Loucy (cell line): ENCODE measurements around the gene HTD2.

Experiments
- H2AFZ ChIP-seq: fragments of 200-600 bp; sonication (generic); 2 replicates; pipeline ENCODE4 v1.6.0; 2016; ENCODE audit warnings: antibody characterized with exemption, mild to moderate bottlenecking, low read length, moderate library complexity
- H3F3A ChIP-seq: fragments of 200-600 bp; 2 replicates; pipeline ENCODE4 v1.6.0; 2016; ENCODE audit warnings: antibody characterized with exemption, low read depth, mild to moderate bottlenecking
- H3K27me3 ChIP-seq: fragments of 200-600 bp; sonication (generic); 2 replicates; pipeline ENCODE4 v1.6.1; 2014; ENCODE audit warnings: low read length, mild to moderate bottlenecking; ENCODE audit not compliant: insufficient read depth, poor library complexity, severe bottlenecking
- H3K36me3 ChIP-seq: fragments of 200-600 bp; sonication (generic); 2 replicates; pipeline ENCODE4 v1.6.1; 2016; ENCODE audit warnings: low read length; ENCODE audit not compliant: insufficient read depth
- H3K4me1 ChIP-seq: fragments of 200-600 bp; sonication (generic); 2 replicates; pipeline ENCODE4 v1.5.1; 2014; ENCODE audit warnings: low read length, mild to moderate bottlenecking; ENCODE audit not compliant: insufficient read depth, poor library complexity, severe bottlenecking
- H3K4me2 ChIP-seq: fragments of 200-600 bp; sonication (generic); 2 replicates; pipeline ENCODE4 v1.6.0; 2014; ENCODE audit warnings: antibody characterized with exemption, low read length, low read depth, mild to moderate bottlenecking; ENCODE audit not compliant: poor library complexity, severe bottlenecking
- H3K4me3 ChIP-seq: fragments of 200-600 bp; sonication (generic); 2 replicates; pipeline ENCODE4 v1.5.1; 2014; ENCODE audit warnings: low read length, mild to moderate bottlenecking, mixed read lengths; ENCODE audit not compliant: poor library complexity, severe bottlenecking
- H3K79me2 ChIP-seq: fragments of 200-600 bp; sonication (generic); 2 replicates; pipeline ENCODE4 v1.6.1; 2014; ENCODE audit warnings: low read length; ENCODE audit not compliant: insufficient read depth
- H3K9ac ChIP-seq: fragments of 200-600 bp; sonication (generic); 2 replicates; pipeline ENCODE4 v1.6.0; 2014; ENCODE audit warnings: mild to moderate bottlenecking, low read depth, low read length, moderate library complexity; ENCODE audit not compliant: poor library complexity, severe bottlenecking
- H3K9me2 ChIP-seq: fragments of 200-600 bp; sonication (generic); replicated peaks from 2 replicates; pipeline ENCODE4 v1.6.1; 2016; ENCODE audit warnings: low read depth, low read length, mixed read lengths
- H3K9me3 ChIP-seq: fragments of 200-600 bp; sonication (generic); 2 replicates; pipeline ENCODE4 v1.6.1; 2014; ENCODE audit warnings: mild to moderate bottlenecking, antibody characterized with exemption, low read length, low read depth; ENCODE audit not compliant: insufficient read depth
- H4K20me1 ChIP-seq: fragments of 200-600 bp; sonication (generic); 2 replicates; pipeline ENCODE4 v1.6.0; 2014; ENCODE audit warnings: antibody characterized with exemption, low read length, mild to moderate bottlenecking; ENCODE audit not compliant: insufficient read depth, poor library complexity, severe bottlenecking
- EZH2phosphoT487 ChIP-seq: fragments of 200-600 bp; IDR thresholded peaks from 2 replicates; pipeline ENCODE4 v1.6.1; 2018; ENCODE audit warnings: antibody characterized with exemption, mild to moderate bottlenecking, moderate library complexity, borderline replicate concordance
- TF ChIP-seq, protein P1 (sequence below): fragments of 200-600 bp; sonication (generic); conservative IDR thresholded peaks from 2 replicates; pipeline ENCODE4 v1.5.1; 2014; ENCODE audit warnings: mild to moderate bottlenecking, antibody characterized with exemption, low read length

The HTD2 gene

GRCh38 chr3:58366699-58367098 is 60.4 kb downstream of the HTD2 start:
- H4K20me1 ChIP-seq = peaks cover 9% of the 10 kb centered on the region
- H3K4me3 ChIP-seq = peak overlapping the region; percentile 5
- no peaks in the 10 kb centered on the region for H3K9me3 ChIP-seq
- peaks cover 31% of the 10 kb centered on the region for H3K4me1 ChIP-seq
- TF ChIP-seq EZH2phosphoT487 = no peak
- TF ChIP-seq, protein P1, sequence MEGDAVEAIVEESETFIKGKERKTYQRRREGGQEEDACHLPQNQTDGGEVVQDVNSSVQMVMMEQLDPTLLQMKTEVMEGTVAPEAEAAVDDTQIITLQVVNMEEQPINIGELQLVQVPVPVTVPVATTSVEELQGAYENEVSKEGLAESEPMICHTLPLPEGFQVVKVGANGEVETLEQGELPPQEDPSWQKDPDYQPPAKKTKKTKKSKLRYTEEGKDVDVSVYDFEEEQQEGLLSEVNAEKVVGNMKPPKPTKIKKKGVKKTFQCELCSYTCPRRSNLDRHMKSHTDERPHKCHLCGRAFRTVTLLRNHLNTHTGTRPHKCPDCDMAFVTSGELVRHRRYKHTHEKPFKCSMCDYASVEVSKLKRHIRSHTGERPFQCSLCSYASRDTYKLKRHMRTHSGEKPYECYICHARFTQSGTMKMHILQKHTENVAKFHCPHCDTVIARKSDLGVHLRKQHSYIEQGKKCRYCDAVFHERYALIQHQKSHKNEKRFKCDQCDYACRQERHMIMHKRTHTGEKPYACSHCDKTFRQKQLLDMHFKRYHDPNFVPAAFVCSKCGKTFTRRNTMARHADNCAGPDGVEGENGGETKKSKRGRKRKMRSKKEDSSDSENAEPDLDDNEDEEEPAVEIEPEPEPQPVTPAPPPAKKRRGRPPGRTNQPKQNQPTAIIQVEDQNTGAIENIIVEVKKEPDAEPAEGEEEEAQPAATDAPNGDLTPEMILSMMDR = no peak
- H2AFZ ChIP-seq = no peak overlapping the region
- no peaks in the 10 kb centered on the region for H3K9me2 ChIP-seq
- peak overlapping the region; percentile 15 for H3K9ac ChIP-seq
- peaks cover 61% of the 10 kb centered on the region for H3K79me2 ChIP-seq
- H3K36me3 ChIP-seq = peaks cover 29% of the 10 kb centered on the region; the same call in 1 of the 2 replicates
- H3F3A ChIP-seq = no peaks in the 10 kb centered on the region
- H3K4me2 ChIP-seq = peak overlapping the region; percentile 43
- no peaks in the 10 kb centered on the region for H3K27me3 ChIP-seq

GRCh38 chr3:58369038-58369437 is 62.7 kb downstream of the HTD2 start:
- TF ChIP-seq EZH2phosphoT487 = no peak
- TF ChIP-seq, protein P1 = no peak
- no peaks in the 10 kb centered on the region for H3F3A ChIP-seq
- H3K4me3 ChIP-seq = no peak overlapping the region
- H3K4me2 ChIP-seq = no peak overlapping the region
- peaks cover 26% of the 10 kb centered on the region for H3K4me1 ChIP-seq
- no peak overlapping the region for H3K9ac ChIP-seq
- no peaks in the 10 kb centered on the region for H3K9me3 ChIP-seq
- H3K36me3 ChIP-seq = peaks cover 33% of the 10 kb centered on the region; the same call in 1 of the 2 replicates
- peaks cover 7% of the 10 kb centered on the region for H4K20me1 ChIP-seq
- H3K27me3 ChIP-seq = no peaks in the 10 kb centered on the region
- H3K9me2 ChIP-seq = no peaks in the 10 kb centered on the region
- peaks cover 37% of the 10 kb centered on the region for H3K79me2 ChIP-seq
- no peak overlapping the region for H2AFZ ChIP-seq
